Measurements from ENCODE around the gene ASCC3. TPM values are rescaled to one million over a fixed set of nuclear protein-coding genes. Genes with fewer than 3 reads are reported as not detected.
"Not testable (repeated sequence)": the region's sequence is repeated elsewhere in the genome, so short reads cannot be mapped to it uniquely, and the experiment has no call there.

Gene ASCC3
- total RNA-seq, 2 donors from 2014 or later, result 31.9 to 36.4 TPM

DNA sequence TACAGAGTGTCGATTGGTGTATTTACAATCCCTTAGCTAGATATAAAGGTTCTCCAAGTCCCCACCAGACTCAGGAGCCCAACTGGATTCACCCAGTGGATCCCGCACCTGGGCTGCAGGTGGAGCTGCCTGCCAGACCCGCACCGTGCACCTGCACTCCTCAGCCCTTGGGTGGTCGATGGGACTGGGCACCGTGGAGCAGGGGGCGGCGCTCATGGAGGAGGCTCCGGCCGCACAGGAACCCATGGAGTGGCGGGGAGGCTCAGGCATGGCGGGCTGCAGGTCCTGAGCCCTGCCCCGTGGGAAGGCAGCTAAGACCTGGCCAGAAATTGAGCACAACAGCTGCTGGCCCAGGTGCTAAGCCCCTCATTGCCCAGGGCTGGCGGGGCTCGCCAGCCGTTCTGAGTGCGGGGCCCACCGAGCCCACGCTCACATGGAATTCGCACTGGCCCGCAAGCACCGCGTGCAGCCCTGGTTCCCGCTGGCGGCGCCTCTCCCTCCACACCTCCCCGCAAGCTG lies 52.0 kb downstream of the ASCC3 start:
- DNase-seq (ENCODE audit: low spot score); intact Hi-C loops (cut with DNase I): not testable (repeated sequence)

DNA sequence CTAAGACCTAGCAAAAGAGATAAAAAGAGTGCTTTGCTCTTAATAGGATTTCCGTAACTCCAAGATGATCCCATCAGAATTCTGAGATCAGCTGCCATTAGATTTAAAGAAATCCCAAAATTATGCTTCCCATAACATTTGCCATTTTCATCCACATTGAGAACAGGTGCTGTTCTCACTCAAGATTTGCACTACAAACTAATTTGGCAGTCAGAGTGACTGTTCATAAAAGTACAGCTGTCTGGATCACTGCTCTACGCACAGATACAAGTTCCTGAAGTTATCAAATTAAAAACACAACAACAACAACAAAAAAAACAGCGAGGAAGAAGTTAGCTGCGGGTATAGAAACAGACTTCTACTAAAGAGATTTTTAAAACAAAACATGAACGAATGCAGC lies 58.1 kb downstream of the ASCC3 start:
- intact Hi-C loops (cut with DNase I), result no loop called here
- no peak for DNase-seq (ENCODE audit: low spot score)

DNA sequence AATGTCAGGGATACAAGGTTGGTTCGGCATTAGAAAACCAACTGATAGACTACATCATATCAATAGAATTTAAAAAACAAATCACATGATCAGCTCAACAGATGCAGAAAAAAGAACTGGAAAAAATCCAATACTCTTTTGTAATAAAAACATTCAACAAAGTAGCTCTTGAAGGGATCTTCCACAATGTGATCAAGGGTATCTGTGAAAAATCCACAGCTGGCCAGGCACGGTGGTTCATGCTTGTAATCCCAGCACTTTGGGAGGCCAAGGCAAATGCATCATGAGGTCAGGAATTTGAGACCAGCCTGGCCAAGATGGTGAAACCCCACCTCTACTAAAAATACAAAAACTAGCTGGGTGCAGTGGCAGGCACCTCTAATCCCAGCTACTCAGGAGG lies 63.1 kb downstream of the ASCC3 start:
- no peak for DNase-seq (ENCODE audit: low spot score)
- intact Hi-C loops (cut with DNase I), result no loop called here

DNA sequence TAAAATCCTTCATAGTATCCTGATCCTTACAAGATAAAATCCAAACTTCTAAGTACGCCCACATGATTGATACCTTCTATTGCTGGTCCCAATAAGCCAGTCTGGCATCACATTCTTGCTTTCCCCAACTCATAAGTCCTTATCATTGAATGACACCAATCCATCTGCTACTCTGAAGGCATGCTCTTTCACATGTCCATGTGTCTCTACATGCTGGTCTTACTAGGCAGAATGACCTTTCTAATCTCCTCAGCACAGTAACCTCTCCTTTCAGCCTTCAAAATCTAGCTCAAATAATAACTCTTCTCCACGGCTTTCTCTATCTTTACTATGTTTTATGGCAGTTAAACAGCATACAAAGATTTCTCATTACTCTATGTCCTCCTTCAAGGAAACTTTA lies 71.1 kb downstream of the ASCC3 start:
- no peak for DNase-seq (ENCODE audit: low spot score)
- intact Hi-C loops (cut with DNase I), result no loop called here

GRCh38 chr6:100809346-100809745 lies 71.8 kb downstream of the ASCC3 start:
- DNase-seq (ENCODE audit: low spot score), result no peak
- intact Hi-C loops (cut with DNase I), result no loop called here

GRCh38 chr6:100808638-100809275 lies 72.4 kb downstream of the ASCC3 start:
- intact Hi-C loops (cut with DNase I), result no loop called here

DNA sequence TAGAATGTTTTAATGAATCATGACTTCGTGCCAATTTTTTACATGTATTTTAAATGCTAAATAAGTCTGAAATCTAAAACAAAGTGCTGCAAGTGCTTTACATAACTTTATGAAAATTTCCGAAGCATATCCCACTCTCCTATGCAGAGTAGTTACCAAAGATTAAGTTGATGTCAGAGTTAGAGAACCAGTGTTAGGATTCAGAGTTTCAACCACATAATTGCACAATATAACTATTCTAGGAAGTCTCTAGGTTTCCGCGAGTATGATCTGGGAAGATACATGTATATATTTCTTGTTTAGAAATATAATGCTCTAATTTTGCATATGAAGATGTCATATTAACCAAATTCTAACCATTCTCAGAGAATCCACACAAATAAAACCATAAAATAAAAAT lies 74.8 kb downstream of the ASCC3 start:
- intact Hi-C loops (cut with DNase I), result no loop called here
- no peak for DNase-seq (ENCODE audit: low spot score)

More at GRCh38 chr6:100808638-100809275, 72.4 kb downstream of the ASCC3 start:
- no peak for DNase-seq (ENCODE audit: low spot score)

GRCh38 chr6:100803264-100804045 lies 77.7 kb downstream of the ASCC3 start:
- no peak for DNase-seq (ENCODE audit: low spot score)
- intact Hi-C loops (cut with DNase I), result no loop called here

DNA sequence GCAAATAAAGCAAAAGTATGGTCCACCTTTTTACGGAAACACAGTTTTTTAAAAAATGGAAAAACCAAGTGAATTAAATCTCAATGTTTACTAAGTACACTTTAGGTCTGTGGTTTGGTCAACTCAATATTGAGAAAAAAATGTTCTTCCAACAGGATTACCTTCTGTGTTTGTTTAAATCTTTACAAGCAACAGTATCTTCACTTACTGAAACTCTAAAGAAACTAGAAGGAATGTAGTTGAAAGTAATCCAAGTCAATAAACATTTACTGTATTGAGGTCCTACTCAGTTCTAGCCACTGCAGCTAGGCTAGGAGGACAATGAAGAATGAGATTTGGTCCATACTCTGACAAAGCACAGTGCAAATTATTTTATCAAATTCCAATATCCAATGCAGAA lies 80.1 kb downstream of the ASCC3 start:
- DNase-seq (ENCODE audit: low spot score), result no peak
- intact Hi-C loops (cut with DNase I), result no loop called here

- intact Hi-C loops (cut with DNase I), result no loop called here
- DNase-seq (ENCODE audit: low spot score), result no peak
Measured at GRCh38 chr6:100796049-100796823, 84.9 kb downstream of the ASCC3 start.

- intact Hi-C loops (cut with DNase I), result no loop called here
- no peak for DNase-seq (ENCODE audit: low spot score)
Measured at GRCh38 chr6:100790084-100790483, 91.0 kb downstream of the ASCC3 start.

- intact Hi-C loops (cut with DNase I), result no loop called here
- DNase-seq (ENCODE audit: low spot score), result no peak
Measured at GRCh38 chr6:100785982-100786381, 95.1 kb downstream of the ASCC3 start.

- intact Hi-C loops (cut with DNase I), result no loop called here
- DNase-seq (ENCODE audit: low spot score), result no peak
Measured at GRCh38 chr6:100780648-100781047, 100.5 kb downstream of the ASCC3 start.

GRCh38 chr6:100775667-100776066 lies 105.5 kb downstream of the ASCC3 start:
- intact Hi-C loops (cut with DNase I), result no loop called here
- DNase-seq (ENCODE audit: low spot score), result no peak

DNA sequence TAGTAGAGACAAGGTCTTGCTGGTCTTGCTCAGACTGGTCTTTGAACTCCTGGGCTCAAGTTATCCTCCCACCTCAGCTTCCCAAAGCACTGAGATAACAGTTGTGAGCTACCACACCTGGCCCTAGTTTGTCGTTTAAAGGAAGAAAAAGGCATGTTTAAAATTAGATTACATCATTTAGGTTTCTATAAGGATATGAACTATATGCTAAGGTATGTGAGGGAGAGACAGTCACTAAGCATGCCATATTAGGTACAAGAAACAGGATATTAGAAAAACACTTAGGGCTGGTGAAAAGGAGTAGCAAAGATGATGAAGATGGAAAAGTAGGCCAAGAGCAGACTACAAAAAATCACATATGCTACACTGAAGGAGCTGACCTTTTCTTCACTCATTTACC lies 106.4 kb downstream of the ASCC3 start:
- intact Hi-C loops (cut with DNase I), result no loop called here

GRCh38 chr6:100768816-100769351 lies 112.2 kb downstream of the ASCC3 start:
- intact Hi-C loops (cut with DNase I), result loop anchor here in 1 of 2 donors (10.0 kb wide), 1 partner anchor 1656 kb away; no protein-coding TSS in a partner anchor
- DNase-seq (ENCODE audit: low spot score), result no peak

More for the DNA sequence above, 106.4 kb downstream of the ASCC3 start:
- no peak for DNase-seq (ENCODE audit: low spot score)

DNA sequence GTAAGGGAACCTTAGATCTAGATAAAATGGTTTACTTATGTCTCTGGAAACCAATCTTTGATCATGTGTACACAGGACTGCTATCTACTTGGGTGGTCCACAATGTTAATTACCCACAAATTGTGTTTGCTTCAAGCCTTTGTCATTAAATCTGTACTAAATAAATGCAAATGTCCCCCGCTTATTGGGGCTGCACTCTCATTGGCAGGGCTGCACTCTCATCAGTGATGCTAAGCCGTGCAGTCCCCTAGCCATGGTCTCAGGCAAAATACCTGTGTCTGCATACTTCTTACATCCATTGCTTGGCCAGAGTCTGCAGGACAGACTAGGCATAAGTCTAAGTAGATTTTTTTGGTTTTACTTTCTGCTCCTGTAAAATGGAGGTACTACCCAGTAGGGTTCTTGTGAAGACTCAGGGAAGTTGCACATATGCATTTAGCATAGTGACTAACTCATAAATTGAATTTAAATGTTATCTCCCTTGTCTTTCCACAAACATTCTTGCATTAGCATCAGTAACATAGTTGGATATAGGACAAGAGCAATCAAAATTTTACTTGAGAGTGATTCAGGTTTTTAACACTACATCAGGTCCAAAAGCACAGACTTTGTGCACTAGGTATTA lies 117.4 kb downstream of the ASCC3 start:
- no peak for DNase-seq (ENCODE audit: low spot score)
- intact Hi-C loops (cut with DNase I), result loop anchor here in 1 of 2 donors (10.0 kb wide), 1 partner anchor 1661 kb away; no protein-coding TSS in a partner anchor

DNA sequence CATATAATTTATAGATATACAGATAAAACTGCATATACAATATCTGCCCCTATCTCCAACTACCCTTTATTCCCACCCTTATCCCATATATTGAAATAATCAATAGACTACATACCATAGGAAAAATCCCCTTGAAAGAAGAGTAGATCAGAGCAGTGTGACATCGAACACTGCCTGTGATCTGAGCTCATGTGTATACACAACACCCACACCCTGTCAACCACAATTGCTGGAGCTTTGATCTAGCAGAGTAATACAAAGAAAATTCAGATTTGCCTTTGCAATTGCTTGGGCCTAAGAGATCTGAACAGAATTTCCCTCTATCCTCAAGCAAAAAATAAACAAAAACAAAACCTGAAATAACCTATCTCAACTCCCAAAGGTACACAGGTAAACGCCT lies 119.3 kb downstream of the ASCC3 start:
- intact Hi-C loops (cut with DNase I), result loop anchor here in 1 of 2 donors (10.0 kb wide), 1 partner anchor 1663 kb away; no protein-coding TSS in a partner anchor
- no peak for DNase-seq (ENCODE audit: low spot score)

- intact Hi-C loops (cut with DNase I); DNase-seq (ENCODE audit: low spot score): not testable (repeated sequence)
Measured at GRCh38 chr6:100758386-100758785, 122.7 kb downstream of the ASCC3 start.

Data from posterior vena cava (tissue), 2 donors.